Measurements from ENCODE around the gene ADNP2.
"Not testable (repeated sequence)": the region's sequence is repeated elsewhere in the genome, so short reads cannot be mapped to it uniquely, and the experiment has no call there.

The ADNP2 gene

GRCh38 chr18:80157708-80158343, 48.8 kb downstream of the ADNP2 start:
- no peaks in the 10 kb centered on the region for H3K36me3 ChIP-seq (ENCODE audit: control insufficient read depth, insufficient read depth, low read length)
- H3K27ac ChIP-seq (ENCODE audit: low read depth, low read length), result no peak overlapping the region
- H3K9ac ChIP-seq (ENCODE audit: low read length), result no peak overlapping the region
- no peaks in the 10 kb centered on the region for H3K27me3 ChIP-seq (ENCODE audit: control insufficient read depth, insufficient read depth, low read length)
- H3K4me3 ChIP-seq (ENCODE audit: low read length), result no peak overlapping the region
- H3K4me1 ChIP-seq (ENCODE audit: control insufficient read depth, insufficient read depth, low read length), result no peaks in the 10 kb centered on the region

DNA sequence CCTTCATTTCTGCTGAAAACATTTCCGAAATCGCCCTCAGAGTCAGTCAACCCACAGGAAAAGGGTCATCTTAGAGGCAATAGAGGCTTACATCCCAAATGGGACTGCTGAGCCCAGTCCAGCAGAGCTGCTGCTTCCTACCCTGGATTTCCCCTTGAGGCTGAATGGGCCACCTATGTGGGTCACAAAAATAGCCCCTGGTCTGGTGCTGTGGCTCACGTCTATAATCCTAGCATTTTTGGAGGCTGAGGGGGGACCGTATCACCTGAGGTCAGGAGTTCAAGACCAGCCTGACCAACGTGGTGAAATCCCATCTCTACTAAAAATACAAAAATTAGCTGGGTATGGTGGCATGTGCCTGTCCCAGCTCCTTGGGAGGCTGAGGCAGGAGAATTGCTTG, 49.3 kb downstream of the ADNP2 start:
- Histone ChIP-seq H3K27me3 (ENCODE audit: control insufficient read depth, insufficient read depth, low read length) (no peaks in the 10 kb centered on the region), H3K36me3 (ENCODE audit: control insufficient read depth, insufficient read depth, low read length) (no peaks in the 10 kb centered on the region), H3K27ac (ENCODE audit: low read depth, low read length) (no peak overlapping the region), H3K4me1 (ENCODE audit: control insufficient read depth, insufficient read depth, low read length) (no peaks in the 10 kb centered on the region), H3K9ac (ENCODE audit: low read length) (no peak overlapping the region), H3K4me3 (ENCODE audit: low read length) (no peak overlapping the region)

DNA sequence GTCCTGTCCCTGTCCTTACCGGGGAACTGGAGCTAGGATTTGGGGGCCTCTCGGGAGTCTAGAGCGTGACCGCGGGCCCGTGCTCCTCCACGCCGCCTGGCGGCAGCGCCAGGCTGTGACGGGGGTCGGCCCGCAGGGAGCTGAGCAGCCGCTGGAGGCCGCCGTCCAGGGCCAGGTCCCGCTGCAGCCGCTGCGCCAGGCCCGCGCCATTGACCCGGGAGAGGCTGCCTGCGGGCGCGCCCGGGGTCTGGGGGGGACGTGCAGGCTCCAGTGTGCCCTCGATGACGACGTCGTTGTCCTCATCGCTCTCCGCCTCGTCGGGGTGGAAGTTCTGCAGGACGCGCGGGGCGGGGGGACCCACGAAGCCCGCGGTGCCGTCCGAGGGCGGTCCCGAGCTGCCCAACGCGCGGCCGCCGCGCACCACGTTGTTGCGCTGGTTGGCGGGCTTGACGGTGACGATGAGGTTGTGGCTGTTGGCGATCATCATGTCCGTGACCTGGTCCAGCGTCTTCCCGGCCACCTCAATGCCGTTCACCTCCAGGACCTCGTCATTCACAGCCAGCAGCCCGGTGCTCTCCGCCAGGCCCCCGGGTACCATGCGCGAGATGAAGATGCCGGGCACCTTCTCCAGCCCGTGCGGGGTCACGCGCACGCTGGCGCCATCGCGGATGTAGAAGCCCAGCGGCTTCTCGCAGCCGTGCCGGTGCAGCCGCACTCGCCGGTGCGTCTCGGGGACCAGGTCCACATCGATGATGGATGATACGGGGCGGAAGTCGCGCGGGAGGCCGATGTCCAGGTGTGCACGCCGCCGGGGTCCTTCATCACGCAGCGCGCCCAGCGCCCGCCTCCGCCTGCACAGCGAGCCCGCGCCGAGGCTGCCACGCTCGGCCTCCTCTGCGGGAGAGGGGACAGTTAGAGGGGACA, 50.9 kb downstream of the ADNP2 start:
- no peak overlapping the region for H3K27ac ChIP-seq (ENCODE audit: low read depth, low read length)
- no peaks in the 10 kb centered on the region for H3K27me3 ChIP-seq (ENCODE audit: control insufficient read depth, insufficient read depth, low read length)
- H3K36me3 ChIP-seq (ENCODE audit: control insufficient read depth, insufficient read depth, low read length), result no peaks in the 10 kb centered on the region
- H3K9ac ChIP-seq (ENCODE audit: low read length), result no peak overlapping the region
- peak overlapping the region; percentile 19 for H3K4me3 ChIP-seq (ENCODE audit: low read length)
- no peaks in the 10 kb centered on the region for H3K4me1 ChIP-seq (ENCODE audit: control insufficient read depth, insufficient read depth, low read length)

DNA sequence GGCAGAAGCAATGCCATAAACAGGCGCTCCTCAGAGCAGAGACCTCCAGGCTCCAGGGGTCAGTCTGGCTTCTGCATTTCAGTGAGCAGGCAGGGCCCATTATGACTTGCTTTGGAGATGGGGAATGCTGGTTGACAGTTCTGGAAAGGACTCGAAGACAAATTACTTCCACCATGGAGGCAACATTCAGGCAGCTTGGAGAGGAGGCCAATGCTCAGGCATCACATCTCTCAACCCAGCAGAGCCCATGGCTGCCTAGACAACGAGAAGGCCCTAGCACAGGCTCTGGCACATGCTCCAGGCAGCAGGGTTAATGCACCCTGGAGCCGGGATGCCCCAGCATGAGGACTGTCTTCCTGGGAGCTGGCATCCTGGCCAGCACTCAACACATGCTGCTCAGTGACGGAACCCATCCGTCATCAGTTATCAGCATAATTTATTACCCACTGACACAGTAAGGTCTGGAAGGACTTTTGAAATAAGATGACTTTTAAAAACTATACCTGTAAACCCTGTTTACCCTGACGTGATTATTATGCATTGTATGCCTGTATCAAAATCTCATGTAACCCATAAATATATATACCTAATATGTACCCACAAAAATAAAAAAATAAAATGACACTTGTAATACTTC, 52.8 kb downstream of the ADNP2 start:
- no peaks in the 10 kb centered on the region for H3K27me3 ChIP-seq (ENCODE audit: control insufficient read depth, insufficient read depth, low read length)
- H3K36me3 ChIP-seq (ENCODE audit: control insufficient read depth, insufficient read depth, low read length), result no peaks in the 10 kb centered on the region

GRCh38 chr18:80163183-80163582, 54.1 kb downstream of the ADNP2 start:
- no peak overlapping the region for H3K27ac ChIP-seq (ENCODE audit: low read depth, low read length)
- no peaks in the 10 kb centered on the region for H3K4me1 ChIP-seq (ENCODE audit: control insufficient read depth, insufficient read depth, low read length)
- H3K36me3 ChIP-seq (ENCODE audit: control insufficient read depth, insufficient read depth, low read length), result no peaks in the 10 kb centered on the region
- no peak overlapping the region for H3K9ac ChIP-seq (ENCODE audit: low read length)
- no peaks in the 10 kb centered on the region for H3K27me3 ChIP-seq (ENCODE audit: control insufficient read depth, insufficient read depth, low read length)
- no peak overlapping the region for H3K4me3 ChIP-seq (ENCODE audit: low read length)

More for the DNA sequence above, 52.8 kb downstream of the ADNP2 start:
- Histone ChIP-seq H3K27ac (ENCODE audit: low read depth, low read length) (no peak overlapping the region), H3K9ac (ENCODE audit: low read length) (no peak overlapping the region), H3K4me1 (ENCODE audit: control insufficient read depth, insufficient read depth, low read length) (no peaks in the 10 kb centered on the region), H3K4me3 (ENCODE audit: low read length) (no peak overlapping the region)

DNA sequence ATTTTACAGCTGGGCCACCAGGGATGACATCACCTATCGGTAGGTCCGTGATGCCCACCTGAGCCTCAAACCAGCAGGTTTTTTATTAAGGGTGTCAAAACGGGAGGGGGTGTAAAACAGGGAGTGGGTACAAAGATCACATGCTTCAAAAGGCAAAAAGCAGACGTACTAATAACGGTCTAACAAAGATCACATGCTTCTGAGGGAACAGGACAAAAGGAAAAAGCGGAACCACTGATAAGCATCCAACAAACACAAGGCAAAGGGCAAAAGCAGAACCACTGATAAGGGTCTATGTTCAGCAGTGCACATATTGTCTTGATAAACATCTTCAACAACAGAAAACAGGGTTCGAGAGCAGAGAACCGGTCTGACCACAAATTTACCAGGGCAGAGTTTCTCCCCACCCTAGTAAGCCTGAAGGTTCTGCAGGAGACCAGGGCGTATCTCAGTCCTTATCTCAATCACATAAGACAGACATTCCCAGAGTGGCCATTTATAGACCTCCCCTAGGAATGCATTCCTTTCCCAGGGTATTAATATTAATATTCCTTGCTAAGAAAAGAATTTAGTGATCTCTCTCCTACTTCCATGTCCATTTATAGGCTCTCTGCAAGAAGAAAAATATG, 55.8 kb downstream of the ADNP2 start:
- H3K27ac ChIP-seq (ENCODE audit: low read depth, low read length); H3K4me3 ChIP-seq (ENCODE audit: low read length); H3K9ac ChIP-seq (ENCODE audit: low read length); H3K27me3 ChIP-seq (ENCODE audit: control insufficient read depth, insufficient read depth, low read length); H3K36me3 ChIP-seq (ENCODE audit: control insufficient read depth, insufficient read depth, low read length); H3K4me1 ChIP-seq (ENCODE audit: control insufficient read depth, insufficient read depth, low read length): not testable (repeated sequence)

DNA sequence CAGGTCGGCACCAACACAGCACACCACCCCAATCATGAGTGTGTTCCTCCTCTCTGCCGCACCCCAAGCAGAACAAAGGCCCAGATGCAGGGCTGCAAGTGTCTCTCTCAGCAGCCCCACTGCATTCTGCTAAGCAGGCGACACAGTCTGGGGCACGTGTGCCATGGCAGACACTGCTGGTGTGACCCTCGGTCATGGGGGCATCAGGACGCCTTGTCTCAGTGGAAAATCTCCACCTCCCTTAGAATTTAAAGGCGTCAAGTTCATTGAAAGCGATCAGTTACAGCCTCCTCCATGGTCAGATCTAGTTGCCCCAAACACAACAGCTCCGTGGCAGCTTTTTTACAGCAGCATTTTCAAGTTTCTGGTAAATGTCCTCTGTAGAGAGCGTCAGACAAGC, 57.2 kb downstream of the ADNP2 start:
- H3K27ac ChIP-seq (ENCODE audit: low read depth, low read length), result no peak overlapping the region
- H3K9ac ChIP-seq (ENCODE audit: low read length), result no peak overlapping the region
- H3K36me3 ChIP-seq (ENCODE audit: control insufficient read depth, insufficient read depth, low read length), result no peaks in the 10 kb centered on the region
- peaks cover 2% of the 10 kb centered on the region for H3K4me1 ChIP-seq (ENCODE audit: control insufficient read depth, insufficient read depth, low read length)
- H3K4me3 ChIP-seq (ENCODE audit: low read length), result no peak overlapping the region
- H3K27me3 ChIP-seq (ENCODE audit: control insufficient read depth, insufficient read depth, low read length), result no peaks in the 10 kb centered on the region

DNA sequence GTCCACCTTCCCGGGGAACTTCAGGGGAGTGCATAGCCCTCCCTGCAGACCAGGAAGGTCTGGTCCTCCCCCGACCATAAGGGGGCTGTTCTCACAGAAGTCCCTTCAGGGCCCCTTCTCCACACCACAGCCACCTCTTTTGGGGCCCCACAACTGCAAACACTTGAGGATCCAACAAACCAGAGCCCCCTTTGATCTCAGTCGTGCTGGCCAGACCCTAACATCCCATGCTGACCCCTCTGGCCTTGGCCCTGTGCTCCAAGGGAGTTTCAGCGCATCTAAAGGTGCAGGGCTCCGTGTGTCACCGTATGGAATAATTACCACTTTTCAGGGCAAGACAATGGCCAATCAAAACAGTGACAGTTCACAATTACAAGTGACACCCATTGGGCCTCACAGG, 57.7 kb downstream of the ADNP2 start:
- H3K27me3 ChIP-seq (ENCODE audit: control insufficient read depth, insufficient read depth, low read length), result no peaks in the 10 kb centered on the region
- H3K4me3 ChIP-seq (ENCODE audit: low read length), result no peak overlapping the region
- peaks cover 2% of the 10 kb centered on the region for H3K4me1 ChIP-seq (ENCODE audit: control insufficient read depth, insufficient read depth, low read length)
- no peaks in the 10 kb centered on the region for H3K36me3 ChIP-seq (ENCODE audit: control insufficient read depth, insufficient read depth, low read length)
- no peak overlapping the region for H3K27ac ChIP-seq (ENCODE audit: low read depth, low read length)
- H3K9ac ChIP-seq (ENCODE audit: low read length), result no peak overlapping the region

DNA sequence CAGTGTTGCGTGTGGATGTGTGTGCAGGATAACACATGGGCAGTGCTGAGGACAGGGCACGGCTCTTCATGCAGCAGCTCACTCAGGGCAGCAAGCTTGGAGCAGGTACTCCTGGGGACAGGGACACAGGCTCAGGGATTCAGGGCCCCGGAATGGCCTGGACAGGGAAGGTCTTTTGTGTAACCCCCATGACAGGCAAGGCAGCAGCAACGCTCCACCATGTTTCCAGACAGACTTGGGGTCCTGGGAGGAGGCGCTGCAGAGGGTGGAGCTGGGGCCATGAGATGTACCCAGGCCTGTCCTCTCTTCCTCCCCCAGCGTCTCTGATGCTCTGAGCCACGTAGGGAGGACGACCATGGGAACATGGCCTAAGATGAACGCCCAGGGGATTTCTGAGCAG, 58.3 kb downstream of the ADNP2 start:
- H3K9ac ChIP-seq (ENCODE audit: low read length), result no peak overlapping the region
- peaks cover 2% of the 10 kb centered on the region for H3K4me1 ChIP-seq (ENCODE audit: control insufficient read depth, insufficient read depth, low read length)
- H3K27ac ChIP-seq (ENCODE audit: low read depth, low read length), result no peak overlapping the region
- no peaks in the 10 kb centered on the region for H3K36me3 ChIP-seq (ENCODE audit: control insufficient read depth, insufficient read depth, low read length)
- no peaks in the 10 kb centered on the region for H3K27me3 ChIP-seq (ENCODE audit: control insufficient read depth, insufficient read depth, low read length)
- H3K4me3 ChIP-seq (ENCODE audit: low read length), result no peak overlapping the region

DNA sequence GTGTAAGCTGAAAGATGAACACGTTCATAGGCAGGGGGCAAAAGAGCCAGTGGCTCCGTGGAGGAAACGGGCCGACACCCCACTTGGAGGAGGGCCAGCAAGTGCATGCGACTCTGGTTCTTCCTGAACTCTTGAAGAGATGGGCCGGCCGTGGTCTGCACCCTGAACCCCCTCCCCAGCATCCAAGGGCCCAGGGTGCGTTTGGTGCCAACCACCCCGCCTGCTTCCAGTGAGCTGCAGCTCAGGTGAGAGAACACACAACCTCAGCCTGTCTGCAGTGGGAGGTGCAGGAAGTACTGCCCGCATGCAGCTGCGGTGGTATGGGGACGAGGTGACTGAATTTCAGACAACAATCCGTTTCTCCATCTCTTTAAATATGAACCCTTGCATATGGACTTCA, 58.9 kb downstream of the ADNP2 start:
- Histone ChIP-seq H3K4me1 (ENCODE audit: control insufficient read depth, insufficient read depth, low read length) (peaks cover 2% of the 10 kb centered on the region), H3K4me3 (ENCODE audit: low read length) (no peak overlapping the region), H3K27ac (ENCODE audit: low read depth, low read length) (no peak overlapping the region), H3K36me3 (ENCODE audit: control insufficient read depth, insufficient read depth, low read length) (no peaks in the 10 kb centered on the region), H3K9ac (ENCODE audit: low read length) (no peak overlapping the region), H3K27me3 (ENCODE audit: control insufficient read depth, insufficient read depth, low read length) (no peaks in the 10 kb centered on the region)

DNA sequence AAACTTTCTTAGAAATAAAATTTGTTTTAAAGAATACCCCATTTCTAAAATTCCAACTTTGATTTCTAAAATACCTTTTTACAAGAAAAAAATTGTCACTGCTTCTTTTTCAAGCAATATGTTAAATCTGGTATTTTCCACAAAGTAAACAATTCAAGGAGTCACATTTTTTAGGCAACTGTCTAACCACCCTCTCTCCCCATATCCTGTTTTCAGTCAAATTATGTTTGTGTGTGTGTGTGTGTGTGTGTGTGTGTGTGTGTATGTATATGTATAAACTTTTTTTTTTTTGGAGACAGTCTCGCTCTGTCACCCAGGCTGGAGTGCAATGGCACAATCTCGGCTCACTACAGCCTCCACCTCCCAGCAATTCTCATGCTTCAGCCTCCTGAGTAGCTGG, 59.3 kb downstream of the ADNP2 start:
- no peak overlapping the region for H3K4me3 ChIP-seq (ENCODE audit: low read length)
- H3K4me1 ChIP-seq (ENCODE audit: control insufficient read depth, insufficient read depth, low read length), result peaks cover 2% of the 10 kb centered on the region
- no peaks in the 10 kb centered on the region for H3K36me3 ChIP-seq (ENCODE audit: control insufficient read depth, insufficient read depth, low read length)
- H3K27ac ChIP-seq (ENCODE audit: low read depth, low read length), result no peak overlapping the region
- H3K27me3 ChIP-seq (ENCODE audit: control insufficient read depth, insufficient read depth, low read length), result no peaks in the 10 kb centered on the region
- H3K9ac ChIP-seq (ENCODE audit: low read length), result no peak overlapping the region

- H3K9ac ChIP-seq (ENCODE audit: low read length), result no peak overlapping the region
- peaks cover 2% of the 10 kb centered on the region for H3K4me1 ChIP-seq (ENCODE audit: control insufficient read depth, insufficient read depth, low read length)
- H3K27ac ChIP-seq (ENCODE audit: low read depth, low read length), result no peak overlapping the region
- no peaks in the 10 kb centered on the region for H3K36me3 ChIP-seq (ENCODE audit: control insufficient read depth, insufficient read depth, low read length)
- H3K27me3 ChIP-seq (ENCODE audit: control insufficient read depth, insufficient read depth, low read length), result no peaks in the 10 kb centered on the region
- H3K4me3 ChIP-seq (ENCODE audit: low read length), result no peak overlapping the region
These were observed 59.9 kb downstream of the ADNP2 start for GRCh38 chr18:80168982-80169381.

All from rectal smooth muscle tissue (tissue), 1 donor.